PFSK-1 (cell line): Measurements from ENCODE around the gene STUM.

Experiments
- FOXP2 ChIP-seq: optimal IDR thresholded peaks from 2 replicates; pipeline ENCODE3; 2011; ENCODE audit warnings: borderline replicate concordance, control low read depth, inconsistent platforms; ENCODE audit not compliant: insufficient read depth; ENCODE audit errors: extremely low read length, extremely low read depth
- POLR2AphosphoS5 ChIP-seq: IDR thresholded peaks from 2 replicates; pipeline ENCODE4 v1.6.1; 2012; ENCODE audit warnings: low read depth, mild to moderate bottlenecking, control low read depth, low read length, moderate library complexity
- SIN3A ChIP-seq: IDR thresholded peaks from 2 replicates; pipeline ENCODE4 v1.6.1; 2012; ENCODE audit warnings: mild to moderate bottlenecking, low read length, moderate library complexity, borderline replicate concordance; ENCODE audit not compliant: insufficient read depth
- TAF1 ChIP-seq: IDR thresholded peaks from 2 replicates; pipeline ENCODE4 v1.6.1; 2012; ENCODE audit warnings: low read length, control low read depth, borderline replicate concordance; ENCODE audit not compliant: insufficient read depth

DNA sequence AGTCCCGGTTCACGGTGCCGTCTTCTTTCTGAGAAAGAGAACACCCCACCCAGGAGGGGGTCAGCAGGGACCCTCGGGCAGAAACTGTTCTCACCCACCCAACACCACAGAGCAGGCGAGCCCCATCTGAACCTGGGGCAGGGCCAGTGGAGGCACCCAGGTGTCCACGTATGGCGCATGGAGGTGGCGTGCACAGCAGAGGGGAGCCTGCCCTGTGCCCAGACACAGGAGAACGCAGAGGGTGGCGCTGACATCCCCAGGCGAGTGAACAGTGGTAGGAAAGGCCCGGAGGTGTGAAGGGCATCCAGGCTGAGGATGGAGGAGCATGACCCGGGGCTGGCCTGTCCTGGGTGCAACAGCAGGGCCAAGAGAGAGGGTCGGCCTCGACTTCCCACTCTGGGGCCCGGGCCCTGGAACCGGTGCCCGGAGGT lies 91.1 kb downstream of the STUM start:
- no peak for TF ChIP-seq TAF1
- TF ChIP-seq POLR2AphosphoS5, result no peak
- TF ChIP-seq SIN3A, result no peak
- TF ChIP-seq FOXP2, result no peak
